ENCODE data around the gene PPARG.

DNA sequence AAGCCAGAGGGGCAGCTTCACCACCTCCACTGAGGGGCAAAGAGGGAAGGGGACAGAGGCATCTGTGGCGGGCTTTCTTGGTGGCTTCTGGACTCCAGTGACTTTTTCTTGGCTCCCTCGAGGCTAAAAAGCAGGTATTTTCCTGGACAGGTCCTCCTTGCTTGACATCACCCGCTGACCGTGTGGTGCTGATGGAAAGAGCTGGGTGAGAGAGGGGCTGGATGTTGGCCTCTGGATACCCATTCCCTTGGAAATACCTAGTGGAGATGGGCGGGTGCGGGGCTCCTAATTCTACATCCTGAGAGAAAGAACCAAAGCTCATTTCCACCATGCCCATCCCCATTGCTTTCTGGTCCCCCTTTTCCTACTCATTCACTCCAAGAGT lies 148.3 kb downstream of the PPARG start:
- TF ChIP-seq LEF1 (IDR thresholded peaks at IDR 0.05; ENCODE audit: borderline replicate concordance): no peak
- TF ChIP-seq BHLHE40 (IDR thresholded peaks at IDR 0.05; ENCODE audit: borderline replicate concordance): no peak
- TF ChIP-seq ELF4 (IDR thresholded peaks at IDR 0.05): no peak
- no peak for TF ChIP-seq SP1 (IDR thresholded peaks at IDR 0.05)

Measured in HEK293T (cell line).